SKM-1 treated with dmso at 0.1 percent for 144 hours (cell line): ENCODE measurements around the gene OAF.
A peak's percentile ranks its signal among the peaks of the same experiment; 100 is the strongest.

Experiments used
- DNase-seq: peaks from one replicate; lab custom pipeline; 2025; ENCODE audit not compliant: unreplicated experiment; lab: John Stamatoyannopoulos, UW

Gene OAF

GRCh38 chr11:120220747-120221037, 9.9 kb downstream of the OAF start:
- DNase-seq: no peak

- no peak for DNase-seq
Measured at GRCh38 chr11:120221115-120221752, 10.4 kb downstream of the OAF start.

- no peak for DNase-seq
Measured at GRCh38 chr11:120222916-120223315, 12.1 kb downstream of the OAF start.

- no peak for DNase-seq
Measured at GRCh38 chr11:120223793-120224192, 13.0 kb downstream of the OAF start.

GRCh38 chr11:120224361-120224760, 13.5 kb downstream of the OAF start:
- DNase-seq: no peak

- DNase-seq: peak; percentile 57
Measured at GRCh38 chr11:120224972-120225909, 14.4 kb downstream of the OAF start.

GRCh38 chr11:120226242-120226641, 15.4 kb downstream of the OAF start:
- no peak for DNase-seq

GRCh38 chr11:120226714-120227113, 15.9 kb downstream of the OAF start:
- DNase-seq: no peak

GRCh38 chr11:120227228-120227852, 16.5 kb downstream of the OAF start:
- no peak for DNase-seq

- no peak for DNase-seq
Measured at GRCh38 chr11:120228794-120229384, 18.1 kb downstream of the OAF start.

- DNase-seq: peak; percentile 28
Measured at GRCh38 chr11:120229451-120230424, 18.9 kb downstream of the OAF start.

GRCh38 chr11:120230433-120231071, 19.7 kb downstream of the OAF start:
- DNase-seq: no peak

- no peak for DNase-seq
Measured at GRCh38 chr11:120231963-120232362, 21.1 kb downstream of the OAF start.

- no peak for DNase-seq
Measured at GRCh38 chr11:120233207-120233803, 22.5 kb downstream of the OAF start.

GRCh38 chr11:120235024-120235628, 24.3 kb downstream of the OAF start:
- DNase-seq: no peak

- DNase-seq: no peak
Measured at GRCh38 chr11:120236169-120237107, 25.6 kb downstream of the OAF start.

- no peak for DNase-seq
Measured at GRCh38 chr11:120238968-120239620, 28.3 kb downstream of the OAF start.
